ENCODE results near the gene TIMM50. TPM values are rescaled to one million over a fixed set of nuclear protein-coding genes. Genes with fewer than 3 reads are reported as not detected.
"Not testable (repeated sequence)": the region's sequence is repeated elsewhere in the genome, so short reads cannot be mapped to it uniquely, and the experiment has no call there.

TIMM50 gene
- total RNA-seq, 1 donor from 2014 or later = 79.3 TPM

DNA sequence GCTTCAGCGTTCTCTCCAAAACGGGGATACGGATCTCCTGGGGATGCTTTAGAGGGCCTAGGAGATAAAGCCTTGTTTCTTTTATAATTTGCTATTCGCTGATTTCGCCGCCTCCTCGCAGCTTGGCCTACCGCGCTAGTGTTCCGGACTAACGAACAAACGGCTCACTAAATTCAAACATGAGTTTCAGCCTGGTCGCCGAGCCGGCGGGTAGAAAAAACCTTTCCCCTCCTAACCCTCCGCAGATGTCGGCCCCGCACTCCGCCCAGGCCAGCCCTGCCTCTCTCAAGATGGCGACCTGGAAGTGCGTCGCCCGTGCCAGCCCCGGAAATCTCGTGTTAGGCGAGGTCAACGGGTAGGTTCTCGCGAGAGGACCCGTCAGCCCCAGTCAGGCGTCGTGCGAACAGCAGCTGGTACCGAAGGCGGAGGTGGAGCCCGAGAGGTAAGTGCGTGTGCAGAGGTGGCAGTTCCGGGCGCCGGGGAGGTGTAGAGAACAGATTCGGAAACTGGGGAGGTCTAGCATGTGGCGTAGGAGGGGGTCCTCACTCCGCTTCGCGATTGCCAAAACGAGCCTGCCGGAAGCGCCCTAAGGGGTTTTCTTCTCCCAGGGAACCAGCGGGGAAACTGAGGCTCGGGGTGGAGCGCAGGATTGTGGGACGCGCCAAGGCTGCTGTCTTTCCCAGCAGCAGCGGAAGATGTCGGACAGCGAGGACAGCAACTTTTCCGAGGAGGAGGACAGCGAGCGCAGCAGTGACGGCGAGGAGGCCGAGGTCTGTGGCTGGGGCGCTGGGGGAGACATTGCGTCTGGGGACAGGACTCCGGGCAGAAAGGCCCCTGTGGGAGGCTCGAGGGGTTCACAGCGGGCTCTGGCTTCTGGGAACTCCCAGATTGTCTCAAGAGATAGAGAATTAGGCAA, 35.2 kb upstream of the TIMM50 start, which contains the start of gene SUPT5H:
SUPT5H (plus strand) TSS at position 387 of the 916 bp plus-strand sequence; CDS start at position 696, 309 bp downstream.
- no peak for TF ChIP-seq CTCF (IDR thresholded peaks at IDR 0.05; ENCODE audit: unreplicated experiment)
- Mint-ChIP-seq H3K36me3 (ENCODE audit: insufficient read depth) (peaks cover 8% of the 10 kb centered on the region), H3K4me1 (ENCODE audit: low read depth) (peaks cover 16% of the 10 kb centered on the region), H3K9me3 (ENCODE audit: low read depth) (no peaks in the 10 kb centered on the region), H3K27me3 (no peaks in the 10 kb centered on the region), H3K4me3 (ENCODE audit: low read depth) (peak within 1 kb of the TSS; percentile 92), H3K27ac (peak within 1 kb of the TSS; percentile 100)
- peak; percentile 90 for DNase-seq (ENCODE audit: low spot score, unreplicated experiment)

DNA sequence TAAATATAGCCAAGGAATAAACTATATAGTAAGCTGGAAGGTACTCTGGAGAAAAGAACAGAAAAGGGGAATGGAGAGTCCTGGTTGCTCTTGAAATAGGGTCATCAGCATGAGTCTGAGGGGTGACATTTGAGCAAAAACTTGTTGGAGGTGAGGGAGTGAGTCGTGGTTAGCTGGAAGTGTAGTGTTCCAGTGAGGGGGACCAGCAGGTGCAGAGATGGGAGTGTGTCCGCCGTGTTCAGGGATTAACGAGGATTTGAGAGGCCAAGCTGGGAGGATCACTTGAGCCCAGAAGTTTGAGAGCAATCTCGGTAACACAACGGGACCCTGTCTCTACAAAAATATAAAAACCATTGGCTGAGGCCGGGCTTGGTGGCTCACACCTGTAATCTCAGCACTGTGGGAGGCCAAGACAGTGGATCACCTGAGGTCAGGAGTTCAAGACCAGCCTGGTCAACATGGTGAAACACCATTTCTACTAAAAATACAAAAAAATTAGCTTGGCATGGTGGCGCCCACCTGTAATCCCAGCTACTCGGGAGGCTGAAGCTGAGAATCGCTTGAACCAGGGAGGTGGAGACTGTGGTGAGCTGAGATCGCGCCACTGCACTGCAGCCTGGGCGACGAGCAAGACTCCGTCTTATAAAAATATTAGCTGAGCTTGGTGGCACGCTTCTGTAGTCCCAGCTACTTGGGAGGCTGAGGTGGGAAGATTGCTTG, 34.1 kb upstream of the TIMM50 start:
- H3K27ac Mint-ChIP-seq = peak overlapping the region; percentile 100
- peak overlapping the region; percentile 92 for H3K4me3 Mint-ChIP-seq (ENCODE audit: low read depth)
- DNase-seq (ENCODE audit: low spot score, unreplicated experiment) = no peak
- TF ChIP-seq CTCF (IDR thresholded peaks at IDR 0.05; ENCODE audit: unreplicated experiment) = no peak
- H3K27me3 Mint-ChIP-seq = no peaks in the 10 kb centered on the region
- peaks cover 16% of the 10 kb centered on the region for H3K4me1 Mint-ChIP-seq (ENCODE audit: low read depth)
- peaks cover 8% of the 10 kb centered on the region for H3K36me3 Mint-ChIP-seq (ENCODE audit: insufficient read depth)
- H3K9me3 Mint-ChIP-seq (ENCODE audit: low read depth) = no peaks in the 10 kb centered on the region

- H3K4me3 Mint-ChIP-seq (ENCODE audit: low read depth) = no peak overlapping the region
- no peaks in the 10 kb centered on the region for H3K27me3 Mint-ChIP-seq
- no peaks in the 10 kb centered on the region for H3K9me3 Mint-ChIP-seq (ENCODE audit: low read depth)
- H3K36me3 Mint-ChIP-seq (ENCODE audit: insufficient read depth) = peaks cover 18% of the 10 kb centered on the region
- TF ChIP-seq CTCF (IDR thresholded peaks at IDR 0.05; ENCODE audit: unreplicated experiment) = no peak
- no peak for DNase-seq (ENCODE audit: low spot score, unreplicated experiment)
- H3K27ac Mint-ChIP-seq = no peak overlapping the region
- peaks cover 16% of the 10 kb centered on the region for H3K4me1 Mint-ChIP-seq (ENCODE audit: low read depth)
These were observed 32.4 kb upstream of the TIMM50 start for GRCh38 chr19:39448271-39448670.

GRCh38 chr19:39449116-39449797, 31.4 kb upstream of the TIMM50 start:
- no peak overlapping the region for H3K4me3 Mint-ChIP-seq (ENCODE audit: low read depth)
- DNase-seq (ENCODE audit: low spot score, unreplicated experiment) = no peak
- no peaks in the 10 kb centered on the region for H3K9me3 Mint-ChIP-seq (ENCODE audit: low read depth)
- peaks cover 16% of the 10 kb centered on the region for H3K4me1 Mint-ChIP-seq (ENCODE audit: low read depth)
- peak overlapping the region; percentile 82 for H3K27ac Mint-ChIP-seq
- TF ChIP-seq CTCF (IDR thresholded peaks at IDR 0.05; ENCODE audit: unreplicated experiment) = no peak
- peaks cover 18% of the 10 kb centered on the region for H3K36me3 Mint-ChIP-seq (ENCODE audit: insufficient read depth)
- no peaks in the 10 kb centered on the region for H3K27me3 Mint-ChIP-seq

- not testable (repeated sequence) for H3K9me3 Mint-ChIP-seq (ENCODE audit: low read depth); H3K4me1 Mint-ChIP-seq (ENCODE audit: low read depth); H3K27me3 Mint-ChIP-seq; H3K27ac Mint-ChIP-seq; H3K4me3 Mint-ChIP-seq (ENCODE audit: low read depth); DNase-seq (ENCODE audit: low spot score, unreplicated experiment)
- peaks cover 18% of the 10 kb centered on the region for H3K36me3 Mint-ChIP-seq (ENCODE audit: insufficient read depth)
These were observed 29.4 kb upstream of the TIMM50 start for GRCh38 chr19:39451257-39451656.

Data from progenitor cell of endocrine pancreas (in vitro differentiated cells).